VCaP (cell line): ENCODE measurements around the gene MLLT10.

Experiments
- H3K27ac ChIP-seq: fragments of 450-650 bp; 2 replicates; pipeline ENCODE4 v1.5.1; 2017
- CTCF ChIP-seq: fragments of 450-650 bp; conservative IDR thresholded peaks from 2 replicates; pipeline ENCODE4 v1.5.1; 2017; ENCODE audit warnings: mild to moderate bottlenecking, moderate library complexity

The MLLT10 gene

GRCh38 chr10:21510241-21511094 is 23.6 kb upstream of the MLLT10 start:
- TF ChIP-seq CTCF = no peak

GRCh38 chr10:21511095-21511570 is 22.9 kb upstream of the MLLT10 start:
- no peak for TF ChIP-seq CTCF
- no peak overlapping the region for H3K27ac ChIP-seq

More at GRCh38 chr10:21510241-21511094, 23.6 kb upstream of the MLLT10 start:
- no peak overlapping the region for H3K27ac ChIP-seq

- no peak for TF ChIP-seq CTCF
- H3K27ac ChIP-seq = no peak overlapping the region
Observed at GRCh38 chr10:21511946-21512572, 22.0 kb upstream of the MLLT10 start.

GRCh38 chr10:21512573-21513404 is 21.2 kb upstream of the MLLT10 start:
- H3K27ac ChIP-seq = no peak overlapping the region
- TF ChIP-seq CTCF = no peak

- H3K27ac ChIP-seq = no peak overlapping the region
- TF ChIP-seq CTCF = no peak
Observed at GRCh38 chr10:21513405-21513788, 20.6 kb upstream of the MLLT10 start.

- no peak overlapping the region for H3K27ac ChIP-seq
- no peak for TF ChIP-seq CTCF
Observed at GRCh38 chr10:21514129-21514817, 19.8 kb upstream of the MLLT10 start.
